Stimulated activated CD8-positive, alpha-beta memory T cell treated with anti-CD3 and anti-CD28 coated beads, Interleukin-7, amount 100 ng/mL, for 48 hours (primary cell): ENCODE data around the gene ABCG1.

ENCODE experiments used
- DNase-seq, 2 donors: peaks; one replicate each; pipeline ENCODE4 v3.0.0-alpha.2; 2020; ENCODE audit warnings: low read depth in 1 of 2; ENCODE audit errors: extremely low read depth in 1 of 2

The ABCG1 gene

DNA sequence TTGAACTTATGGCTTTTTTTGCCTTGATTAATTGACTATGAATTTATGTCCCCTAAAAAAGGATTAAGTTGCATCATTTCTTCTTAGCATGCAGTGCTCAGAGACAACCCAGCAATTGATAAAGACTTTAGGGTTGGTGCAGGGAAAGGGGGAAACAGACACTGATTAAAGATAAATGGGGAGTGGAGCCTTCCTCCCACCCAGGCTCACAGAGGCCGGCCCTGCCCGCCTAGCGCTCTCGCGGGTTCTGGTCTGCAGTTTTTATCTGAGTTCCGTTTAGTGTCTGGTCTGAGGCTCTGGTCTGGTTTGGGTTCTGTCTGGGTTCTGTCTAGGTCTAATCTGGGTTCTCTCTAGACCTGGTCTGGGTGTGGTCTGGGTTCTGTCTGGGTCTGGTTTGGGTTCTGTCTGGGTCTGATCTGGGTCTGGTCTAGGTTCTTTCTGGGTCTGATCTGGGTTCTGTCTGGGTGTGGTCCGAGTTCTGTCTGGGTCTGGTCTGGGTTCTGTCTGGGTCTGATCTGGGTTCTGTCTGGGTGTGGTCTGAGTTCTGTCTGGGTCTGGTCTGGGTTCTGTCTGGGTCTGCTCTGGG lies 48.1 kb downstream of the ABCG1 start:
- no peak for DNase-seq

DNA sequence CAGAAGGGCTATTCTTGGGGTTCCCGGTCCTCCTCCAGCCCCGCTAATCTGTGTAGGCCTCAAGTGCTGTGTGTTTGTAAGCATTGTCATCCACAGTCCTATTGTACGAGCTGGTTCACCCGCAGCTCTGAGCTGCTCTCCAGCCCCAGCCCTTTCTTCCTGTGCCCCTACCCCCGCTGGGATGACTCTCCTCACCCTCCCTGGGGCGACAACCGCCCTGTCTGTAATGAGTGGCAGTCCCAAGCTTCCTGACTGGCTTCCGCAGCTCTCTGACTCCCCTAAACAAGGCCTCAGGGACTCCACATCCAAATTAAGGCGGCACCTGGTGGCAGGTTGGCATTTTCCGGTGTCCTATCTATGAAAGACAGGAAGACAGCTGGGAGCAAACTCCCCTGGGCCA lies 50.4 kb downstream of the ABCG1 start:
- DNase-seq, result no peak

DNA sequence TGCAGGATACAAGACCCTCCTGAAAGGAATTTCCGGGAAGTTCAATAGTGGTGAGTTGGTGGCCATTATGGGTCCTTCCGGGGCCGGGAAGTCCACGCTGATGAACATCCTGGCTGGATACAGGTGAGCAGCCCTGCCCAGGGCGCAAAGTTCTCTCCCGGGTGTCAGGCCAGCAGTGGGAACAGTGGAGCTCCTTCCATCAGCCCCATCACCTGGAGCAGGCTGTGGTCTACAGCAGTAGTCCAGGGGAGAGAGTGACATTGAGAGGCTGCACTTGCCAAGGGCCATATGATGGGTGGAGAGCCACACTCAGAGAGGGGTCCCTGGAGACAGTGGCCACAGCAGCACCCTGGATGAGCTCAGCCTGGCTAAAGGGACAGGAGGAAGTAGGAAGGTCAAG lies 52.1 kb downstream of the ABCG1 start:
- no peak for DNase-seq

DNA sequence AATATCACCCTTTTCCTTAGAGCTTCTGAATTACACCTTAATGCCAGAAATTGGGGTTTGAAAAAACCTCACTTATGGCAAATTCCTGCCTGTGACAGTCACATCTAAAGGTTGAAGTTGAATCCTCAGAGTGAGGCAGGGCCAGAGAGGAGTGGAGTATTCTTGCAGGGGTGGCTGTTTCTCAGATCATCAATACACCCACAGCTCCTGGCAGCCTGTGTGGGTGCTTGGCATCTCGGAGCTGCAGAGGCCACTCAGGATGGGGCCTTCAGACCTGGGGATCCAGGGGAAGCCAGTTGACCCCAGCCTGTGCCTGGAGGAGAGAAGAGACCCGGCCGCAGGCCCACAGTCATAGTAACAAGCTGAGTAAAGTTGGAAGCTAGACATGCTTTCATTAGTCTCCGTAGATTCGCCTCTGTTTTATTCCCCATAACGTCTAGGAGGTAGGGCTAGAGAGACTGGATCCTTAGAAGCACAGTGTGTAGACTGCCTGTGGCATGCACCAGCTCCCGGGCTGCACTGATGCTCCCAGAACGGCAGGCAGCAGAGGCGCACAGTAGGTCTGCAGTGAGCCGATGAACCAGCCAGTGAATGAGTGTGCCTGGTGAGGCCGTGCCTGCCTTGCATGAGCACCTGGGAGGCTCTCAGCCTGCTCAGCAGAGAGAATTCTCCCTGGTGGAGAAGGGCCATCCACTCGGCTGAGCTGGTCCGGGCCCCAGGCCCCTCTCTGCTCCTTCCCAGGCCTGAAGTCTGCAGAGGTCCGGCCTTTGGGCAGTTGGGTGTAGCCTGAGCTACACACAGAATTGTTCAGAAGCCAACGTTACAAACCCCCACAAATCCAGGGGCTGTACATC lies 53.4 kb downstream of the ABCG1 start:
- DNase-seq, result no peak

DNA sequence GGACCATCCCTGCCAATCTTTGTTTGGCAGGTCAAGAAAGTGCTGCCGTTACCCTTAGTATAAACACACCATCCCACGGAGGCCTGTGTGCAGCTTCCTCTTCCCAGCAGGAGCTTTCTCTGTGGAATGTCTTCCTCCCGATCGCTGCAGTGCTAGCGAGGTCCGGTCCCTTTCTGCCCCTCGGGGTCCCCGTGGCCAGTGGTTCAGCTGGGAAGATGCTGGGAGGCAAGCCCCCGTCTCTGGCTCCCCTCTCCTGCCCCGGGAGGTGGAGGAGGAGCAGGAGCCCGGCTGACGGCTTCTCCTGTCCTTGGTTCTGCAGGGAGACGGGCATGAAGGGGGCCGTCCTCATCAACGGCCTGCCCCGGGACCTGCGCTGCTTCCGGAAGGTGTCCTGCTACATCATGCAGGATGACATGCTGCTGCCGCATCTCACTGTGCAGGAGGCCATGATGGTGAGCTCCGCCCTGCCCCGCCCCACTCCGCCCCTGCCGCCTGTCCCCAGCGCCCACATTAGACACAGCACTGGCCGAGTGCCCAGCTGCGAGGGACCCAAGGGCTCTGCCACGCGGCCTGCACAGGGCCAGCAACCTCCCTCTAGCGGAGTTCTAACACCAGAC lies 54.2 kb downstream of the ABCG1 start:
- no peak for DNase-seq

GRCh38 chr21:42276076-42276475 lies 57.1 kb downstream of the ABCG1 start:
- no peak for DNase-seq

GRCh38 chr21:42276526-42277154 lies 57.7 kb downstream of the ABCG1 start:
- no peak for DNase-seq

GRCh38 chr21:42277593-42277992 lies 58.7 kb downstream of the ABCG1 start:
- DNase-seq, result no peak

GRCh38 chr21:42278451-42279149 lies 59.7 kb downstream of the ABCG1 start:
- no peak for DNase-seq

DNA sequence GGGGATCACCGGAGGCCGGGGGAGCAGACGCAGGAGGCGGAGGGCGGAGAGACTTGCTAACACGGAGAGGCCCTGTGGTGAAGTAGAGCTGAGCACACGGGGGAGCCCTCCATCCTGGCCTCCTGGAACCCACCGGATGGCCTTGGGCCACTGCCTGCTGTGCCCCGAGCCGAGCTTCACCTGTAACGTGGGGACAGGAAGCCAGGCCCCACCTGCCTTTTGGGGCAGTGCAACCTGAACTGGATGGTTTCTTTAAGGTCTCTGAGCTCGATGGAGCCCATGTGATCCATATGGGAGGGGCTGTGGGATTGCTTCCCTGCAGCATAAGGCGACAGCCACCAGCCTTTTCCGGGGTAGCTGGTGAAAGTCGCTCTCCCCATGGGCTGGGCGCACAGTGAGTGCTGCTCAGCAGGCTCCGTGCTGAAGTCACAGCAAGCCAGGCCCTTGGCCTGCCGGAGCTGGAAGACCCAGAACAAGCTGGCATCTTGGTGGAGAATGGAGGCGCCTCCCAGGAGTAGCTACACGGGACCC lies 60.5 kb downstream of the ABCG1 start:
- DNase-seq, result no peak

DNA sequence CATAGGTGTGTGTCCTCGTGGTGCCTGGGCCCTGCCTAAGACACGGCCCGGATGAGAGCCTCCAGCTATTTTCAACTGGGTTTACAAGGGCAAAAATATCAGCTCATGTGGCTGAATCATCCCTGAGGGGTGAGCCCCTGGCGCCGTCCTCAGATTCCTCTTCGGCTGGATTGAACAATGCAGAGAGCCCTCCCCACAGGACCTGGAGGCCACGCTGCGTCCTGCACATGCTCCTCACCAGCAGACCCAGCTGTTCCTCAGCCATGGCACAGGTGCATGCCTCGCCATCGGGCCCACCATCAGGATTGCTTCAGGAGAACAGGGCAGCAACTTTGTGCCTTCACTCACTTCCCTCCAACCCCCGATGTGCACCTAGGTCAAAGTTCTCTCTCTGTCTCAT lies 60.9 kb downstream of the ABCG1 start:
- DNase-seq, result no peak

- DNase-seq, result no peak
Measured at GRCh38 chr21:42280356-42281180, 61.6 kb downstream of the ABCG1 start.

GRCh38 chr21:42281181-42281680 lies 62.3 kb downstream of the ABCG1 start:
- no peak for DNase-seq

- no peak for DNase-seq
Measured at GRCh38 chr21:42282021-42282420, 63.1 kb downstream of the ABCG1 start.

GRCh38 chr21:42282715-42283114 lies 63.8 kb downstream of the ABCG1 start:
- DNase-seq, result no peak

- DNase-seq, result no peak
Measured at GRCh38 chr21:42285569-42286245, 66.8 kb downstream of the ABCG1 start.

- no peak for DNase-seq
Measured at GRCh38 chr21:42286416-42286815, 67.5 kb downstream of the ABCG1 start.

DNA sequence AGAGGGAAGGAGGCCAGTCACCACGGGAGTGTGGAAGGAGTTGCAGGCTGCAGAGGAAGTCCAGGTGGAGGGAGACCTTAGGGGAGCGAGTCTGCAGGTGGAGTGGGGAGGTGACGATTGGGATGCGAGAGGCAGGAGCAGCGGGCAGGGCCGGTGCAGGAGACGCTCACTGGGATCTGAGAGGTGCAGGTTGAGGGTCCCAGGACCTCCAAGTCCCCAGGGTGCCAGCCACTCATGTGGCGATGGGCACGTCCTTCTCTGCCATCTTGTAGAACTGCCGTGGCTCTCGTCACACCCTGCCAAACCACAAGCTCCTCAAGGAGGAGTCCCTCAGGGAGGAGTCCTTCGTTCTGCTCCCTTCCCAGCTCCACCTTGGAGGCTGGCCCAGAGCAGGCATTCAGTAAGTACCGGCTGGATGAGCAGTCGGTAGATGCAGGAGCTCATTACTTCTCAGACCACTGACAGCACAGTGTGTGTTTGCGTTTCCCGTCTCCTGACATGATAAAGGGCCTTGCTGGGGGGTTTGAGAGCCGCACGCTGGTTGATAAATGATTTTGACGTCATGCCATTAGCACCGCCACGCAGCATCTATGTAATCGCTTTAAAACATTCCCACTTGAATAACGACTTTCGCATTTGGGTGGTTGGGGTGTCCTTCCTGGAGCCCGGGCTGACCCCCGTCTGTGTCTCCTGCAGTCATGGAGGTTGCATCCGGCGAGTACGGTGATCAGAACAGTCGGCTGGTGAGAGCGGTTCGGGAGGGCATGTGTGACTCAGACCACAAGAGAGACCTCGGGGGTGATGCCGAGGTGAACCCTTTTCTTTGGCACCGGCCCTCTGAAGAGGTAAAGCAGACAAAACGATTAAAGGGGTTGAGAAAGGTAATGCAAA lies 68.5 kb downstream of the ABCG1 start:
- no peak for DNase-seq
